ENCODE data around the gene SASH1.

SASH1 gene

DNA sequence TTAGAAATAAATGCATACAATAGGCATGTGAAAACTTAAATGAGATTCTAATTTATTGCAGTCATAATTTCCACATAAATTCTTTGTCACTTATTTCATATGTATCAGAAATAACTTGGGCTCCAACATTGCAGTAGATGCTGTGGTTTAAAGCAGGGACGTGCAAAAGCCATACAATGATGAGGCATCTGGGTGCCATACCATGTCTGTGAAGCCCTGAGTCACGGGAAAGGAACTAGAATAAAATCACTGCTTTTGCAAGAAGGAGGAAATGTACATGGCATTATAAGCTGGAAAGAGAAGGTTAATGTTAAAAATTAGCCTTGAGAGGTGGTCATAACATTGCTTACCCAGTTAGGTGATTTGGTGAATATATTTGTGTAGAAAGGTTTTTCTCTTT, 180.4 kb downstream of the SASH1 start:
- no peak for DNase-seq (ENCODE audit: low spot score)

DNA sequence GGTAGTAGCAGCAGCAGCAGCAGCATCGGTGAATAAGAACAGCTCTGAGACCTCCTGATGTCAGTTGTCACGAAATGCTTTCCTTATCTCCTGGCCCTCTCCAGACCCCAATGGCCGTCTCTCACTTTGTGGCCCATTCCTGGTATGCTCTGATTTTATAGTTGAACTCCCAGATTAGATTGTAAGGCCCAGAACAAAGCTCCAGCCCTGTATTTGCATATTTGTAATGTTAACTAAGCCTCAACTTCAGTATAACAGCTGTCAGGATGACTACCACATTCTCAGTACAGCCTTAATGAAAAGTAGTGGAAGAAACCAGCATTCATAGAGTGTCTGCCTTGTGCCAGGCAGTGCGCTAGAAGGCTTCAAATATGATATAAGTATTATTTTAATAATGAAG, 180.9 kb downstream of the SASH1 start:
- no peak for DNase-seq (ENCODE audit: low spot score)

DNA sequence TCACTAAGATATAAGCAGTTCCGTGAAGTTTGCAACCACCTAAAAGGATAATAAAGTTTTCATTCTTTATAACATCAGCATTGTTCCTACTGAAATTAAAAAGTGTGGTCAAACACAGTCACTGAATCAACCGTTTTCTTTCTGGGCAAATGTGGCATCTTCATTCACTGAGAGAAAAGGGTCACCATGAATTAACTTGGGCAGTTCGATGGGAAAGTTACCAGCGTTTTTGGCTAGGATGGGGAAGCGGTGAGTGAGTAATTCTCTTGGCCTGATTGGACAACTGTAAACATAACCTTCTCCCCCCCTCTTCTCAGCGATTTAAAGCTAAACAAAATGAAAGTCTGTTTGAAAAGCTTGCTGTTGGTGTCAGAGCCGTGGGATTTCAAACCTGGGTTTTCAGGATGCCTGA, 181.8 kb downstream of the SASH1 start:
- DNase-seq (ENCODE audit: low spot score), result no peak

DNA sequence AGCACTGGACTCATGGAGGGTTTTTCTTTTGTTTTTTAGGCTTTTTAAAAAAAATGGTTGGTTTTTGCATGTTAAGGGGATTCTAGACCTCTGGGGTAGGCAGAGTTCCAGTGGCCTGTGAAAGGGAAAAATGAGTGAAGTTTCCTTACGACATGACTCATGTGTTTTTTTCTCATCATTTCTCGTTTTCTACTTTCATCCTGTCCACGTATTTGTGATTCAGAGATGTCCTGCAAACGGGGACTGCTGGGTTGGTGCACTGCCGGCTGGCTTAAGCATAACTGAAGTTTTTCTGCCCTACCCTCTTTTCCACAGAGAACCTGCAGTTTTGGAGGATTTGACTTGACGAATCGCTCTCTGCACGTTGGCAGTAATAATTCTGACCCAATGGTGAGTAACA, 182.3 kb downstream of the SASH1 start:
- DNase-seq (ENCODE audit: low spot score), result no peak

DNA sequence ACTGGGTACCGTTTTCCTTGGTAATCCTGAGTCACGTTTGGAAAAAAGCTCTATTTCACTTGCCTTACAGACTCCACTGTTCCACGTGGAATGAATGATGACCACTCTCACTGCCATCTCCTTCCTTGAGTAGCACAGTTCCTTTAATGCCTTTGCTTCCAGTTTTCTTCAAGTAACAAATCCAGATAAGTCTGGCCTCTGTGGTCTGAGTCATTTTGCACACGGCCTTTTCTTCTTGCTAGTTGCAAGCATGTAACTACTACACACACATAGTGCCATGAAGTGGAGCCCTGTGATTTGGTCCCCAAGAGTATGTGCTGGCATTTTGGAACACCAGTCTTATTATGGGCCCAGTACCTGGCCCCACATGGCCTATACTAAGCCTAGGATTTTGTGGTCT, 182.8 kb downstream of the SASH1 start:
- no peak for DNase-seq (ENCODE audit: low spot score)

DNA sequence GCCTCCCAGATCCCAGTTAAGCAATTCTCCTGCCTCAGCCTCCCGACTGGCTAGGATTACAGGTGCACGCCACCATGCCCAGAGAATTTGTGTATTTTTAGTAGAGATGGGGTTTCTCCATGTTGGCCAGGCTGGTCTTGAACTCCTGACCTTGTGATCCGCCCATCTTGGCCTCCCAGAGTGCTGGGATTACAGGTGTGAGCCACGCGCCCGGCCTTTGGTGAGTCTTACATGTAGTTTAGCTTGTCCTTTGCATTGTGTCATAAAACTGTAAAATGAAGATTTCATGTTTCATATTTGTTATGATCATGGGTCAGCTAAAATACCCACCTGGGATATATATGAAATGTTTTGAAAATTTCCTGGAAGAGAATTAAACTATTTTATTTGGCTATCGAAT, 183.5 kb downstream of the SASH1 start:
- no peak for DNase-seq (ENCODE audit: low spot score)

DNA sequence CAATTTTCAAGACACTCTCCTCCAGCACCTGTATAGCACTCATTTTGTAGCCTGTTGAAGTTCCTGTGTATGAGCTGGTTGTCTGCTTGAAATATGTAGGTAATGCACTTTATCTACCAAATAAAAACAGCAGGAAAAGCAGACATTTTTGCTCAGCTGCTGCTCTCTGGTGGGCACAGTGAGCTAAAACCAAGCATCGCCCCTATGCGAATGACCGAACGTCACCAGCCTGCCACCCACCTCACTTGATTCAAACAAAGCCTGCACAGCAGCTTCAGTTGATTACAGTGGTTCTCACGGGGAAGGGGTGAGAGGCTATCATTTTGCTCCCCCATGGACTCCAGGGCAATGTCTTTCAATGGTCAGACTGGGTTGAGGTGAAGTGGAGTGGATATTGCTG, 185.7 kb downstream of the SASH1 start:
- DNase-seq (ENCODE audit: low spot score), result no peak

DNA sequence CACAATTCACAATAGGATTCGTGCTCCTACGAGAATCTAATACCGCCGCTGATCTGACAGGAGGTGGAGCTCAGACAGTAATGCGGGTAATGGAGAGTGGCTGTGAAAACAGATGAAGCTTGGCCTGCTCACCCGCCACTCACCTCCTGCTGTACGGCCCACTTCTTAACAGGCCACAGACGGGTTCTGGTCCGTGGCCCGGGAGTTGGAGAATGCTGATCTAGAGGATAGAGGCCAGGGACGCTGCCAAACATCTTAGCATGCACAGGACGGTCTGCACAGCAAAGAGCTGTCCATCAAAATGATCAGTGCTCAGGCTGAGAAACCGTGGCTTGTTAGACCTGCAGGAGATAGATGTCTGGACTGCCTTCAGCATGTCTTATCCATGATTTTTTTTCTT, 186.4 kb downstream of the SASH1 start:
- no peak for DNase-seq (ENCODE audit: low spot score)

DNA sequence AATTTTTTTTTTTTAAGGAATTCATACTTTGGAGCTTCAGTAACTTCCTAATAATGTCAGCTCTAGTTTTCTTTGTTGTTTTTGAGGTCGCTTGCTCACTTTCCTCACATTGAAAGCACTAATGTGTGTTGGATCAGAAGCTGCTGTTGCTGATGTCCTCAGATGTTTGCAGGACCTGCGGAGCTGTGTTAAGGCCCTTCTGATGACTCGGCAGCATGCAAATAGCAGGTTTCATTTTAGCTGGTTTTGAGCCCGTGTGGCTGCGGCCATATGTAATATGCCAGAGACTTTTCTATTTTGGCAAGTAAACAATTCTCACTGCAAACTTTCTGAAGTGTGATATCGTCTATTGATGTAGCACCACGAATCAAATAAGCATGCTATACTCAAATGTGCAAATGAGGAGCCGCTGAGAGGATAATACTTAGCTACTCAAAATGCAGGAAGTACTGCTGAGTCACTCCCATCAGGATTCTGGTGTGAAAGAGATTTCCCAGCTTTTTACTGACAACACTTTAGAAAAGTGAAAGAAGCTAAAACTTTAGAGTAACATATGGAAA, 187.8 kb downstream of the SASH1 start:
- peak; percentile 56 for DNase-seq (ENCODE audit: low spot score)

DNA sequence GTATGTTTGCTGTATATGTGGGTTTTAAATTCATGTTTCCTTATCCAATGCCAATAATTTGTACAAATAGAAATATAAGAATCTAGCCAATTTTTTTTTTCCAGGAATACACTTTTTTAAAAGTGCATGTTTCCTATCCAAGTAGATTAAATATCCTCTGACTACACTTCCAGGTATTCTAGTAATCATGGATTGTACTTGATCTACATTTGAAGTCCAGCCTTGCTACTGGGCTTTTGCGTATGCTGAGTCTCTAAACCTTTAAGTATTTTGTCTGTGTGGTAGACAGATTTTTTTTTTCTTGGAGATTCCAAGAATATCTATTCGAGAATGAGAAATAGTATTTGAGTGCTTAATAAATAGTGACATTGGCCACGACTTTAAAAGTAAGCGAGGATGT, 188.3 kb downstream of the SASH1 start:
- no peak for DNase-seq (ENCODE audit: low spot score)

DNA sequence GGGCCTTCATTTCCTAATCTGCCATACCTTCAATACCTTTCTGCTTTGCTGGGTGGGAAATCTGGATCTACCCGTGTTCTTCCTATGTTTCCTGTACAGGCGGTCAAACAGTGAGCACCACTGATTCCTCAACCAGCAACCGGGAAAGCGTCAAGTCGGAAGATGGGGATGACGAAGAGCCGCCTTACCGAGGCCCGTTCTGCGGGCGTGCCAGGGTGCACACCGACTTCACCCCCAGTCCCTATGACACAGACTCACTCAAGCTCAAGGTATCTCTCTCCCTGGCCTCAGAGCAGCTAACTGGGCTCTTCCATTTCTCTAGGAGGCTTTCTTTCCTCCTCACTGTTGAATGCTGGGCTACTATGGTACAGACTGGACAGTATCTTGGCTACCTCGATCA, 190.1 kb downstream of the SASH1 start:
- DNase-seq (ENCODE audit: low spot score), result no peak

DNA sequence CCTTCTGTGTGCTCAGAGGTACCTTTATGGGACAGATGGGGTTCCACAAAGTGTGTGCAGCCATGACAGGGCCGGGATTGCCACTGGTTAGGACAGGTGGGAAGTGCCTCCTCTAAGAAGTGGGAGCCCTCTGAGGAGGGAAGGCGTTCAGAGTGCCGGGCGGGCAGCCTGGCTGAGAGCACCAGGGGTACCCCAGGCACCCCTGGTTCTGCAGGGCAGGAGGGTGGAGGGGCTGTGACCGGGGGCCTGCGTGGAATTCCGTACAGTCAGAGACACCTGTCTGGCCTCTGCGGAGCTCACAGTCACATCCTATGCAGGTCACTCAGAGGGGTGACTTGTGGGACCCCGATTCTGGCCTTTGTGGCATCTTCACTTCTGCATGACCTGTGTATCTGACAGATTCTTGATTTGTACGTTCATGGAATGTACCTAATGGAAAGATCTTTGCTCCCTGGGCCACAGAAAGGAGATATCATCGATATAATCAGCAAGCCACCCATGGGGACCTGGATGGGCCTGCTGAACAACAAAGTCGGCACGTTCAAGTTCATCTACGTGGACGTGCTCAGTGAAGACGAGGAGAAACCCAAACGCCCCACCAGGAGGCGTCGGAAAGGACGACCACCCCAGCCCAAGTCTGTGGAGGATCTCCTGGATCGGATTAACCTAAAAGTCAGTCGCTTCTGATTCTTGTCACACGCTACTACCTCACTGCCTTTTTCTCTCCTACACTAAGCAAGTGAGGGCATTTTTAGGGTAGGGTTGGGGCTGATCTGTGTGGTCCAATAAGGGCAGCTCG, 190.9 kb downstream of the SASH1 start:
- no peak for DNase-seq (ENCODE audit: low spot score)

DNA sequence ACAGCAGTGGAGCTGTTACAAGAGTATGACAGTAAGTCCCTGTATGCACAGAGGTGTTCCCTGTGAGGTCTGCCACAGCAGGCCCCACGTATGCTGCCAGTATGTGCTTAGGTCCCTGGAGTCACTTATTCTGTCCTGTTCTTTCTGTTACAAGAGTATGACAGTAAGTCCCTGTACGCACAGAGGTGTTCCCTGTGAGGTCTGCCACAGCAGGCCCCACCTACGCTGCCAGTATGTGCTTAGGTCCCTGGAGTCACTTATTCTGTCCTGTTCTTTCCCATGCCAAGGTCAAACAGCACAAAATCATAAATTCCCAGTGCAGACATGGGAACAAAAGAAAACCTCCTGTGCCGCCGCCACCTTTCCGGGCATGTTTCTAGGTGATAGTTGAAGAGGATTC, 192.2 kb downstream of the SASH1 start:
- no peak for DNase-seq (ENCODE audit: low spot score)

DNA sequence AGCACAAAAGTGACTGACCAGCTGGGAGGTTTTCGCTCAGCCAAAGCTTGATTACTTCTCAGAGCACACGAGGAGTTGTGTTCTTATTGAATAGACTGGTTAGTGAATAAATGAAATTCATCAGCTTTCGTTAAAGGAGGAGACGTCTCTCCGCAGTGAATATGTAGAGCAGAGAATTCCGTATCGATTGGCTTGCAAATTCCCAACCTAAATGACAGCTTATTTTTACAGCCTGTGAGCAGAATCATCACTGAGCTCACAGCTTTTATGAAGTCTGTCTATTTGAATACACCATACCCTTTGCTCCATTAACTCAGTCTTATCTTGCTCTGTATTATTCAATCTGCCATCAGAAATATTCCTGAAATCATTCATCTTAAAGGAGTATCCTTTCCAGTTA, 192.7 kb downstream of the SASH1 start:
- no peak for DNase-seq (ENCODE audit: low spot score)

DNA sequence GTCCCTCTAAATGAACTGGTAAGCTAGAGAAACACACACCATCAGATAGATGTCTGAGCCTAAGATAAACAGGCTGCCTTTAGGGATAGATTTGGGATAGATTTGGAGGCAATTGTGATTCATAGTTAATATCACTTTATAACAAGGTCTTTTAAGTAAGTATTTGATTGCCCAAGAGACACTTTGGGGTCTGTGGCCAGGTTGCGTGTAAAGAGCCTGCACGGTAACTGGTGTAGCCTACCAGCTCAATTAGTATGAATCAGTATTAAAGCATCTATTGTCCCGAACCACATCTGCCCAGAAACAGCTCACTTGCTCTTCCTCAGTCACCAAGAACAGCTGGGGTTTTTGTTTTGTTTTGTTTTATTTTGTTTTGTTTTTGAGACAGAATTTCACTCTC, 193.3 kb downstream of the SASH1 start:
- no peak for DNase-seq (ENCODE audit: low spot score)

DNA sequence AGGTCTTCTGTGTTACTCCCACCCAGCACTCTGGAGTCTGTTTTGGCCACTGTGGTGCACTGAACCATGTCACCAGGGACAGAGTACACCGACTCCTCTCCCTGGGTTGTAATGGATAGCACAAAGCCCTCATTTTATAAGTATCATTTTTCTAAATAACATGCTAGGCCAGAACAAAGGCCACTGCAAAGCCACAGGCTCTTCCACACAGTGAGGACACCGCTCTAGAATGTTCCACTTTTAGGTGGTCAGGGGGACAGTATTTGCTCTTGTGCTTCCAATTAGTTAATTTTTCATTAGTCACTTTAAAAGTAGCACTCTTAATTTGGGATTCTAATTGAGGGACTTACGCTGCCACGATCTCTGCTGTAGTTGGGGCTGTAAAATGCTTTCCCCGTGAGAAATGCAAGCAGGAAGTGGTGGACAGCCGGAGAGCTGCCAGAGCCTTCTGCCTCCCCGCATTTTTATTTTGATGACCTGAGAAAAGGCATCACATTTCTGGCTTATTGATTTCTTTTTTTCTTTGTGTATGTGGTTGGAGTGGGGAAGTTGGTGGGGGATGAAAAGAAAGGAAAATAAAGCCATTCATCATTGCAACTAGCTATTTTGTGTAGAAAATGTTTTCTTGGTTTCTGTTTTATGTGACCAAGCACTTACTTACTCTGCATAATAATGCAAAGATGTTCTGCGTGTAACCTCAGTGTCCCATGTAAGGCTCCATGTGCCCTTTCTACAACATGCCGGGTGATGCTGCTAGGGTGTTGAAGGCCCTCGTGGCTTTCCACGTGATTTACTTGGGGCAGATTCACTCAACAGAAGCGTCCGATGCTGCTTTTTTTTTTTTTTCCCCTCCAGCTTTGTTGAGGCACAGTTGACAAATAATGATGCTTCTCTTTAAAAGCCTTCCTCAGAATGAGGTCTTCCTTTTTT, 195.9 kb downstream of the SASH1 start:
- DNase-seq (ENCODE audit: low spot score), result no peak

DNA sequence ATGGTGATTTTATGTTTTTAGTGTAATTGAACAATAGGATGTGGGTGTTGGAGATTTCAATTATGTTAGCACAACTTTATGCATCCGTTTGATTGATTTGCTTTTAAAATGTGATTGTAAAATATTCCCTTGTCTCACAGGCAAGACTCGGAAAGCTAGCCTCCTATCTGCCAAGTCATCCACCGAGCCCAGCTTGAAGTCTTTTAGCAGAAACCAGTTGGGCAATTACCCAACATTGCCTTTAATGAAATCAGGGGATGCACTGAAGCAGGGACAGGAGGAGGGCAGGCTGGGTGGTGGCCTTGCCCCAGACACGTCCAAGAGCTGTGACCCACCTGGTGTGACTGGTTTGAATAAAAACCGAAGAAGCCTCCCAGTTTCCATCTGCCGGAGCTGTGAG, 200.9 kb downstream of the SASH1 start:
- no peak for DNase-seq (ENCODE audit: low spot score)

DNA sequence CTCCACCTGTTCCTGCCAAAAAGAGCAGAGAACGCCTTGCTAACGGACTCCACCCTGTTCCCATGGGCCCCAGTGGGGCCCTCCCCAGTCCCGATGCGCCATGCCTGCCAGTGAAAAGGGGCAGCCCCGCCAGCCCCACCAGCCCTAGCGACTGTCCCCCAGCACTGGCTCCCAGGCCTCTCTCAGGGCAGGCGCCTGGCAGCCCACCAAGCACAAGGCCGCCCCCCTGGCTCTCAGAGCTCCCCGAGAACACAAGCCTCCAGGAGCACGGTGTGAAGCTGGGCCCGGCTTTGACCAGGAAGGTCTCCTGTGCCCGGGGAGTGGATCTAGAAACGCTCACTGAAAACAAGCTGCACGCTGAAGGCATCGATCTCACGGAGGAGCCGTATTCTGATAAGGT, 201.8 kb downstream of the SASH1 start:
- no peak for DNase-seq (ENCODE audit: low spot score)

DNA sequence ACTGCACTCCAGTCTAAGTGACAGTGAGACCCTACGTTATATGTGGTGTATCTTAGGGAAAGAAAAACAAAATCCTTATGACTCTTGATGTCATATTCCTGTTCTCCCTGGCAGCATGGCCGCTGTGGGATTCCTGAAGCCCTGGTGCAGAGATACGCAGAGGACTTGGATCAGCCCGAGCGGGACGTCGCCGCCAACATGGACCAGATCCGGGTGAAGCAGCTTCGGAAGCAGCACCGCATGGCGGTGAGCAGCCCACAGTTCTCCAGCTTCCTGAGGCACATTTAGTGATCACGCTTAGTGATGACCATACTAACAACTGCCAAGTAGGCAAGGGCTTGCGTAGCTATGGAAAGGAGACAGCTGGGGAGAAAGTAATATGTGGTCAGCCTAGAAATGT, 203.3 kb downstream of the SASH1 start:
- DNase-seq (ENCODE audit: low spot score), result no peak

DNA sequence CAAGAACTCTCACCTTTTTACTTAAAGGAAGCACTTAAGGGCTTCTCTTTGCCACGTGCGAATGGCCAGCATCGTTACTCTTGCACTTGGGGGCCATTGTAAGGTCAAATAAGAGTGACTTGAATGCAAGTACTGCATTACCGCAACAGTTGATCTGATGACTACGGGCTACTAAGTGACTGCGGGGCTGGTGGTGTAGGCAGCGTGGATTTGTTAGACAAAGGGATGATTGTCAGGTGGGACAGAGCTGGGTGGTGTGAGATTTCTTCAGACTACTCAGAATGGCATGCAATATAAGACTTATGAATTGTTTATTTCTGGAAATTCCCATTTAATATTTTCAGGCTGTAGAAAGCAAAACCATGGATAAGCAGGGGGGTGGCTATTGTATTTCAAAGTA, 204.5 kb downstream of the SASH1 start:
- DNase-seq (ENCODE audit: low spot score), result peak; percentile 81

DNA sequence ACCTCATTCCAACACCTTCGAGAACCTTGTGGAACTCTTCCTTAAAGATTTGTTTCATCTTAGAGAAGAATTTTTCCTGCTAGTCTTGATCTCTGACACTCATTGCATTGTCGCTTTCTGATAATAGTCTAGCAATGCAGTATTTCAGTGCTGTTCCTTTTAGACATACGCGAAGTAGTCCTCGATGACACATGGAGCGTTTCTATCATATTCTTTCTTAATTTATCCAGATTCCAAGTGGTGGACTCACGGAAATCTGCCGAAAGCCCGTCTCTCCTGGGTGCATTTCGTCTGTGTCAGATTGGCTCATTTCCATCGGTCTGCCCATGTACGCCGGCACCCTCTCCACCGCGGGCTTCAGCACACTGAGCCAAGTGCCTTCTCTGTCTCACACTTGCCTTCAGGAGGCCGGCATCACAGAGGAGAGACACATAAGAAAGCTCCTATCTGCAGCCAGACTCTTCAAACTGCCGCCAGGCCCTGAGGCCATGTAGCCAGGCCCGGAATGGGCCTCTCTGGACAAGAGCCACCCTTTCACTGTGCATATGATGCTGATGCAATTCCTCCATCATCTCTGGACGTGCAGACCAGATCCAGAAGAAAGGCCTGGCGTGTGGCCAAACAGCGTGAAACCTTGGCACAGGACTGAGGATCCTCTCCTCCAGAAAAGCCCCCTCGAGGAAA, 205.6 kb downstream of the SASH1 start:
- peak; percentile 76 for DNase-seq (ENCODE audit: low spot score)

DNA sequence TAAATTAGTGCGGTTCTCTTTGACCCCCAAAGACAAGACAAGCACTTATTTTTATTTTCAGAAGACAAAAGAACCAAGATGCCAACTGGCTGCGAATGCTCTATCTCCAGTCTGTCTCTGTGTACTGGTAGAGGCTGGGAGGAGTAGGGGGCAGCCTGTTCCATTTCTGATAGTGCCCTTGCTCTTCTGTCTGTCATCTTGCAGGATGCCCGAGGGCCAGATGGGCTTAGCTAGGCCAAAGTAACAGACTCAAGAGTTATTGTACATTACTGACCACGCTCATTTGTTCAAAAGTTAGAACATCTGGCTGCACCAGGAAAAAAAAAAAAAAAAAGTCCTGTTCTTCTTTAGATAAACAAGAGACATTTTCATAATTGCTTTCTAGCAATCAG, 206.1 kb downstream of the SASH1 start:
- DNase-seq (ENCODE audit: low spot score), result no peak

DNA sequence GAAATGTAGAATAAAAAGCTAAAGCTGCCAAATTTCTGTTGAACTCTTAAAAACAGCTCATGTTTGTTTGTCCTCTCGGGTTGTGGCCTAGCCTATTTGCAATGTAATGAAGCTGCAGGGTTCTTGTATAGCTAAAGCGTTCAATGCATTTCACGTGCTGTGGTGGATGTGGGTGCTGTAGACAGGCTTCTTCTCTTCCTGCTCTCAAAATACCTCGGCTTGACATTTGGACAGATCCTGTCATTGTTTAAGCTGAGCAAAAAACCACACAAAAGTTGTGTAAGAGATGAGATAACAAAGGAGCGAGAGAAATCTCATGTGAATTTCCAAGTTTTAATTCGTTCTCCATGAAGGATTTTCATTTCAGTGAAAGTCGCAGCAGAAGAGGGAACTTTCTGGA, 207.9 kb downstream of the SASH1 start:
- peak; percentile 50 for DNase-seq (ENCODE audit: low spot score)
